SU-DHL-6 (cell line): ENCODE data around the gene PPM1L.

Experiments
- H2AFZ ChIP-seq: fragments of 200-600 bp; sonication (generic); 2 replicates; pipeline ENCODE4 v1.6.1; 2014; ENCODE audit warnings: low read depth, mild to moderate bottlenecking, moderate library complexity, mixed read lengths, antibody characterized with exemption, low read length; ENCODE audit not compliant: severe bottlenecking
- H3F3A ChIP-seq: fragments of 200-600 bp; shearing (Covaris generic); 2 replicates; pipeline ENCODE4 v1.6.0; 2016; ENCODE audit warnings: antibody characterized with exemption, mild to moderate bottlenecking; ENCODE audit not compliant: insufficient read depth
- H3K27ac ChIP-seq: fragments of 200-600 bp; sonication (generic); 2 replicates; pipeline ENCODE4 v1.5.1; 2016; ENCODE audit warnings: low read depth, mild to moderate bottlenecking, low read length, moderate library complexity, mixed read lengths
- H3K27me3 ChIP-seq: fragments of 200-600 bp; sonication (generic), shearing (Covaris generic); 2 replicates; pipeline ENCODE4 v1.6.0; 2014; ENCODE audit warnings: mild to moderate bottlenecking, low read length
- H3K36me3 ChIP-seq: fragments of 200-600 bp; sonication (generic); 2 replicates; pipeline ENCODE4 v1.6.1; 2014; ENCODE audit warnings: mild to moderate bottlenecking, low read length, mixed read lengths
- H3K4me2 ChIP-seq: fragments of 300-600, 200-600 bp; shearing (Covaris generic), sonication (generic); 2 replicates; pipeline ENCODE4 v1.6.0; 2014; ENCODE audit warnings: low read length, low read depth, mild to moderate bottlenecking; ENCODE audit not compliant: poor library complexity, severe bottlenecking
- H3K4me3 ChIP-seq: fragments of 200-600 bp; sonication (generic); 2 replicates; pipeline ENCODE4 v1.5.1; 2014; ENCODE audit warnings: antibody characterized with exemption, low read length, mild to moderate bottlenecking, mixed read lengths; ENCODE audit not compliant: insufficient read depth, poor library complexity, severe bottlenecking
- H3K79me2 ChIP-seq: fragments of 200-600 bp; sonication (generic); 2 replicates; pipeline ENCODE4 v1.6.1; 2014; ENCODE audit warnings: mild to moderate bottlenecking, low read length, moderate library complexity; ENCODE audit not compliant: insufficient read depth
- H3K9ac ChIP-seq: fragments of 200-600 bp; sonication (generic); 2 replicates; pipeline ENCODE4 v1.7.0; 2014; ENCODE audit warnings: mild to moderate bottlenecking, low read length
- H3K9me2 ChIP-seq: fragments of 200-600 bp; sonication (generic); replicated peaks from 2 replicates; pipeline ENCODE4 v1.6.1; 2014; ENCODE audit warnings: low read length; ENCODE audit not compliant: insufficient read depth
- H3K9me3 ChIP-seq: fragments of 200-600 bp; sonication (generic); 2 replicates; pipeline ENCODE4 v1.6.1; 2014; ENCODE audit warnings: low read length, mixed read lengths; ENCODE audit not compliant: insufficient read depth
- H4K20me1 ChIP-seq: fragments of 200-600 bp; sonication (generic); 2 replicates; pipeline ENCODE4 v1.6.1; 2014; ENCODE audit warnings: low read depth, mild to moderate bottlenecking, antibody characterized with exemption, low read length, moderate library complexity, mixed read lengths
- EZH2phosphoT487 ChIP-seq: fragments of 200-600 bp; sonication (generic), shearing (Covaris generic); conservative IDR thresholded peaks from 2 replicates; pipeline ENCODE4 v1.6.1; 2018; ENCODE audit warnings: mild to moderate bottlenecking, antibody characterized with exemption, low read length, moderate library complexity, mixed read lengths
- TF ChIP-seq, protein P1 (sequence below): fragments of 200-600 bp; sonication (generic); IDR thresholded peaks from one replicate; pipeline ENCODE4 v1.5.1; 2017; ENCODE audit warnings: antibody characterized with exemption, mild to moderate bottlenecking, low read length, moderate library complexity; ENCODE audit not compliant: insufficient read depth, poor library complexity, severe bottlenecking

PPM1L gene

DNA sequence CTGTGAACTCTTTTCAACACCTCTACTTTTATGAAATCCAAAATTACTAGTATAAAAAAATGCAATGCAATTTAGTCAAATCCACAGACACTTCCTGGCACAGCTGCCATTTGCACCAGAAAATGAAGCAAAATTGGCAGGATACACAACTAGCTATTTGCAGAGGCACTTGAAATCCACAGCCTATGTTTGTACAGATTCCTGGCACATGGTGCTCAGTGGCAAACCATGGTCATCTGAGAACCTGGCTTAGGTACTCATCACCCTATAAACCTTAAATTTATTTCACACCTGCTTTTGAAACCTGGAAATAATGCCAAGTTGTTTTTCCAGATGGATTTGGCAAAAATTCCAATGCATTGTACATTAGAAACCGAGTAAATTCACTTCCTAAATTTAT lies 20.2 kb upstream of the PPM1L start:
- H3K4me2 ChIP-seq: no peak overlapping the region
- no peak overlapping the region for H3K4me3 ChIP-seq
- no peak overlapping the region for H3K9ac ChIP-seq
- no peak for TF ChIP-seq EZH2phosphoT487
- TF ChIP-seq, protein P1, sequence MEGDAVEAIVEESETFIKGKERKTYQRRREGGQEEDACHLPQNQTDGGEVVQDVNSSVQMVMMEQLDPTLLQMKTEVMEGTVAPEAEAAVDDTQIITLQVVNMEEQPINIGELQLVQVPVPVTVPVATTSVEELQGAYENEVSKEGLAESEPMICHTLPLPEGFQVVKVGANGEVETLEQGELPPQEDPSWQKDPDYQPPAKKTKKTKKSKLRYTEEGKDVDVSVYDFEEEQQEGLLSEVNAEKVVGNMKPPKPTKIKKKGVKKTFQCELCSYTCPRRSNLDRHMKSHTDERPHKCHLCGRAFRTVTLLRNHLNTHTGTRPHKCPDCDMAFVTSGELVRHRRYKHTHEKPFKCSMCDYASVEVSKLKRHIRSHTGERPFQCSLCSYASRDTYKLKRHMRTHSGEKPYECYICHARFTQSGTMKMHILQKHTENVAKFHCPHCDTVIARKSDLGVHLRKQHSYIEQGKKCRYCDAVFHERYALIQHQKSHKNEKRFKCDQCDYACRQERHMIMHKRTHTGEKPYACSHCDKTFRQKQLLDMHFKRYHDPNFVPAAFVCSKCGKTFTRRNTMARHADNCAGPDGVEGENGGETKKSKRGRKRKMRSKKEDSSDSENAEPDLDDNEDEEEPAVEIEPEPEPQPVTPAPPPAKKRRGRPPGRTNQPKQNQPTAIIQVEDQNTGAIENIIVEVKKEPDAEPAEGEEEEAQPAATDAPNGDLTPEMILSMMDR: no peak
- H3K36me3 ChIP-seq: no peaks in the 10 kb centered on the region
- no peaks in the 10 kb centered on the region for H3F3A ChIP-seq
- no peaks in the 10 kb centered on the region for H3K27me3 ChIP-seq
- no peak overlapping the region for H3K27ac ChIP-seq
- H3K79me2 ChIP-seq: no peaks in the 10 kb centered on the region
- H2AFZ ChIP-seq: no peak overlapping the region
- H3K9me2 ChIP-seq: no peaks in the 10 kb centered on the region
- H3K9me3 ChIP-seq: no peaks in the 10 kb centered on the region
- no peaks in the 10 kb centered on the region for H4K20me1 ChIP-seq

DNA sequence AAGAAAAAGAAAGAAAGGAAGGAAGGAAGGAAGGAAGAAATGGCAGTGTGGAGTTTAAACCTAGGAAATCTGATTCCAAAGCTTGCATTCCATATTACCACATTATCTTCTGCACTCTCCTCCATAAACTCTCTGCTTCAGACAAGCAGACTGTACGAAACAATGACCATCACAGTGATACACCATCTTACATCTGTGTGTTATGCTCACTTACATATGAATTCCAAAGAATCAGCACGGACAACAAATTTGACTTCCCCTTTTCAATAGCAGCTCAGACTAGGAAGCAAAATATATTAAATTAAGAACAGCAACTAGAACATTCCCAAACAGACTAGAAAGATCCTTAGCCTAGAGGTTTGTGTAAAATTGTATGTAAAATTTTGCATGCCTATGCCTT lies 18.0 kb upstream of the PPM1L start:
- Histone ChIP-seq H4K20me1 (no peaks in the 10 kb centered on the region), H3K4me2 (no peak overlapping the region), H2AFZ (no peak overlapping the region), H3K36me3 (no peaks in the 10 kb centered on the region), H3F3A (no peaks in the 10 kb centered on the region), H3K4me3 (no peak overlapping the region), H3K9ac (no peak overlapping the region), H3K9me2 (no peaks in the 10 kb centered on the region), H3K79me2 (no peaks in the 10 kb centered on the region), H3K9me3 (no peaks in the 10 kb centered on the region), H3K27me3 (no peaks in the 10 kb centered on the region), H3K27ac (no peak overlapping the region)
- TF ChIP-seq EZH2phosphoT487: no peak
- TF ChIP-seq, protein P1: no peak

DNA sequence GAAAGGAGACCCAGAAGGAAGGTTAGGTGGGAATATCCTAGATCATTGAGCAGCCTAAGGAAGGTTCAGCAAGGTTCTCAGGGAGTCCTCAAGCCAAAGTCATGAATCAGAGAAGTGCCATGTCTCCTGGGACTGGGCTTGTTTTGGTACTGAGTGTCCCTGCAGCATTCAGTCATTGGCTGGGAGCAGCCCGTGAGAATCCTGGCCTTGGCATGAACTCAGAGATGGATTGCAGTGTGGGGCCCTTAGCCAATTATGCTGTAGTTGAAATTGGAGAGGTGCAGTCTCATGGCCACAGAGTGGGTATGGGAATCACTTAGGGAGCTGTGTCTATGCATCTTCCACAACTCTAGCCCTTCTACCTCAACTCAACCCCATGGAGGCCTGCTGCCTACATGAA lies 17.0 kb upstream of the PPM1L start:
- no peak overlapping the region for H3K9ac ChIP-seq
- no peak overlapping the region for H3K4me2 ChIP-seq
- no peak overlapping the region for H3K4me3 ChIP-seq
- H3K36me3 ChIP-seq: no peaks in the 10 kb centered on the region
- no peaks in the 10 kb centered on the region for H3K9me3 ChIP-seq
- no peaks in the 10 kb centered on the region for H3K27me3 ChIP-seq
- TF ChIP-seq, protein P1: no peak
- no peak for TF ChIP-seq EZH2phosphoT487
- no peak overlapping the region for H2AFZ ChIP-seq
- no peak overlapping the region for H3K27ac ChIP-seq
- H3K79me2 ChIP-seq: no peaks in the 10 kb centered on the region
- no peaks in the 10 kb centered on the region for H3F3A ChIP-seq
- no peaks in the 10 kb centered on the region for H4K20me1 ChIP-seq
- H3K9me2 ChIP-seq: no peaks in the 10 kb centered on the region
